ENCODE measurements around the gene PSMB11. TPM values are rescaled to one million over a fixed set of nuclear protein-coding genes. Genes with fewer than 3 reads are reported as not detected.

Gene PSMB11
- total RNA-seq, 1 donor from 2014 or later, result not detected

DNA sequence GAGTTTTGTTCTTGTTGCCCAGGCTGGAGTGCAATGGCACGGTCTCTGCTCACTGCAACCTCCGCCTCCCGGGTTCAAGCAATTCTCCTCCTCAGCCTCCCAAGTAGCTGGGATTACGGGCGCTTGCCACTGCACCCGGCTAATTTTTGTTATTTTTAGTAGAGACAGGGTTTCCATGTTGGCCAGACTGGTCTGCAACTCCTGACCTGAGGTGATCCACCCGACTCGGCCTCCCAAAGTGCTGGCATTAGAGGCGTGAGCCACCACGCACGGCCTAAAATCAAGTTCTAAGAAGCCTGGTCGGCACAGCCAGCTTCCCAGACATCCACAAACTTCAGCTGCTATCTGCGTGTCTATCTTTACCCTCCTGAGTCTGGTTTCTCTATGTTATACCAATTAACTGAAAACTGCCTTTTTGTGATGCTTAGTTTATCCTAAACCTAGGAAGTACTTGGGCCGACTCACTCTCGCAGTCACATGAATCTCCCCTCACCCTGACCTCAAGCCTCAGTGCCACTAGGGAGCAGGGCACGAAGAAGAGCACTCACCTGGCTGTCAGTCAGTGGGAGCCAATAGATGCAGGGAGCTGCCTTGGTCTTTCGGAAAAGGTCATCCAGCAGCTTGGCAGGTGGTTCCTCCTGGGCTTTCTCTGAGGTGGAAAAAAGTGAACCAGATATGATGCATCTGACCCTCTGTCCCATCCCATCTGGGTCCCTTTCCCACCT, 18.7 kb downstream of the PSMB11 start:
- H3K4me1 Mint-ChIP-seq (ENCODE audit: unreplicated experiment), result peaks cover 15% of the 10 kb centered on the region
- no peak for DNase-seq (ENCODE audit: low spot score)
- TF ChIP-seq, protein P1, sequence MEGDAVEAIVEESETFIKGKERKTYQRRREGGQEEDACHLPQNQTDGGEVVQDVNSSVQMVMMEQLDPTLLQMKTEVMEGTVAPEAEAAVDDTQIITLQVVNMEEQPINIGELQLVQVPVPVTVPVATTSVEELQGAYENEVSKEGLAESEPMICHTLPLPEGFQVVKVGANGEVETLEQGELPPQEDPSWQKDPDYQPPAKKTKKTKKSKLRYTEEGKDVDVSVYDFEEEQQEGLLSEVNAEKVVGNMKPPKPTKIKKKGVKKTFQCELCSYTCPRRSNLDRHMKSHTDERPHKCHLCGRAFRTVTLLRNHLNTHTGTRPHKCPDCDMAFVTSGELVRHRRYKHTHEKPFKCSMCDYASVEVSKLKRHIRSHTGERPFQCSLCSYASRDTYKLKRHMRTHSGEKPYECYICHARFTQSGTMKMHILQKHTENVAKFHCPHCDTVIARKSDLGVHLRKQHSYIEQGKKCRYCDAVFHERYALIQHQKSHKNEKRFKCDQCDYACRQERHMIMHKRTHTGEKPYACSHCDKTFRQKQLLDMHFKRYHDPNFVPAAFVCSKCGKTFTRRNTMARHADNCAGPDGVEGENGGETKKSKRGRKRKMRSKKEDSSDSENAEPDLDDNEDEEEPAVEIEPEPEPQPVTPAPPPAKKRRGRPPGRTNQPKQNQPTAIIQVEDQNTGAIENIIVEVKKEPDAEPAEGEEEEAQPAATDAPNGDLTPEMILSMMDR (IDR thresholded peaks at IDR 0.05; ENCODE audit: unreplicated experiment), result no peak
- no peak overlapping the region for H3K4me3 Mint-ChIP-seq (ENCODE audit: unreplicated experiment)
- H3K9me3 Mint-ChIP-seq (ENCODE audit: unreplicated experiment), result no peaks in the 10 kb centered on the region
- no peak overlapping the region for H3K27ac Mint-ChIP-seq (ENCODE audit: unreplicated experiment)
- H3K27me3 Mint-ChIP-seq (ENCODE audit: unreplicated experiment), result peaks cover 6% of the 10 kb centered on the region
- peaks cover 35% of the 10 kb centered on the region for H3K36me3 Mint-ChIP-seq (ENCODE audit: low read depth, unreplicated experiment)

DNA sequence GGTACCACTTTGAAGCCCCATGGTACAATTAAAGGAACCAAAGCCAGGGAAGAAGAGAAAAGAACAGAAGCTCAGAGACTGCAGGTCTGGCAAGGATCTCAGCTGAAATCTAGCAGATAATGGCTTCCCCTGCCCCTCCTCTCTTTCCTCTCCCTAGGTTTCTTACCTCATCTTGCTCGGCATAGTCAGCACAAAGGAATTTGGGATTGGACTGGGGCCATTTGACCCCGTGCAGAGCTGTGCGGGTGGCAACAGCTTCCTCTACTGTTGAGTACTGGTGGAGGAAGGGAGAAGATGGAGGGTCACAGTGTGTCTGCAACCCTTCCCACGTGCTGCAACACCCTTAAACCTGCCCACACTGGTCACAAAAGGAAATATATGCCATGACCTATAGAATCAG, 20.0 kb downstream of the PSMB11 start:
- DNase-seq (ENCODE audit: low spot score), result no peak
- TF ChIP-seq, protein P1 (IDR thresholded peaks at IDR 0.05; ENCODE audit: unreplicated experiment), result no peak
- Mint-ChIP-seq H3K4me3 (ENCODE audit: unreplicated experiment) (no peak overlapping the region), H3K27me3 (ENCODE audit: unreplicated experiment) (peaks cover 3% of the 10 kb centered on the region), H3K4me1 (ENCODE audit: unreplicated experiment) (peaks cover 8% of the 10 kb centered on the region), H3K9me3 (ENCODE audit: unreplicated experiment) (no peaks in the 10 kb centered on the region), H3K27ac (ENCODE audit: unreplicated experiment) (peak overlapping the region; percentile 51), H3K36me3 (ENCODE audit: low read depth, unreplicated experiment) (peaks cover 44% of the 10 kb centered on the region)

DNA sequence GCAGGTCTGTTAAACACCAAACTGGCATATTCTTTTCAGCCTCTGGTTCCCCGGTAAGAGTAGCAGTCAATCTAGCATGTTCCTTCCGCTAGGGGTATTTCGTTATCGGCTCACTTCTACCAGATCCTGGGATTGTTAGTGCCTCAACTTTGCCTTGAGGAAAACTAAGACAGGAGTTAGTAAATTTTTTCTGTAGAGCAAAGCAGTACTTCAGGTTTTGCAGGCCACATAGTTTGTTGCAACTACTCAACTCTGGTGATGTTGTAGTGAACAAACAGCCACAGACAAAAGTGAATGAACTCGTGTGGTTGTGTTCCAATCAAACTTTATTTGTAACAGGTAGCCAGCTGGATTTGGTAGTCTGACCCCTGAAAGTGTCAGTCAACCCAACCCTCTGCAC, 21.6 kb downstream of the PSMB11 start:
- peaks cover 50% of the 10 kb centered on the region for H3K36me3 Mint-ChIP-seq (ENCODE audit: low read depth, unreplicated experiment)
- peak overlapping the region; percentile 5 for H3K4me3 Mint-ChIP-seq (ENCODE audit: unreplicated experiment)

DNA sequence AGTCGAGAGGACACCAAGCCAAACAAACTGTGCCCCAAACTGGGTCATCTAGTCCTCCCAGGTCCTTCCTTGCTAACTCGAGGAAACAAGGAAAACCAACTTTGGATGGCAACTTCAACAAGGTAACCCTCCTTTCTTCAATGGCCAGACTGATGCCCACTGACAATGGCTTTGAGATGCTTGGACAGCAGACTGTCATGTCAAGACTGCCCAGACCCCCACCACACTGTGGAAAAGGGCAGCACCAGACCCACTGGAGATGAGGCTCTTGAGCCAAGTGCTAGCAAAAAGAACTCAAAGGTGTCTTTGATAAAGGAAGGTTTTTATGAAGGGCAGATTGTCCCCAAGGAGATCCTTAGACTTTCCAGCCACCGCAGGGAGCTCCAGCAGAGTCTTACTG, 24.4 kb downstream of the PSMB11 start:
- no peak for DNase-seq (ENCODE audit: low spot score)
- no peak overlapping the region for H3K27ac Mint-ChIP-seq (ENCODE audit: unreplicated experiment)
- TF ChIP-seq, protein P1 (IDR thresholded peaks at IDR 0.05; ENCODE audit: unreplicated experiment), result no peak
- H3K9me3 Mint-ChIP-seq (ENCODE audit: unreplicated experiment), result no peaks in the 10 kb centered on the region
- peaks cover 8% of the 10 kb centered on the region for H3K27me3 Mint-ChIP-seq (ENCODE audit: unreplicated experiment)
- H3K4me3 Mint-ChIP-seq (ENCODE audit: unreplicated experiment), result no peak overlapping the region
- H3K4me1 Mint-ChIP-seq (ENCODE audit: unreplicated experiment), result peaks cover 17% of the 10 kb centered on the region
- H3K36me3 Mint-ChIP-seq (ENCODE audit: low read depth, unreplicated experiment), result peaks cover 59% of the 10 kb centered on the region

More for the DNA sequence above, 21.6 kb downstream of the PSMB11 start:
- no peak for DNase-seq (ENCODE audit: low spot score)
- TF ChIP-seq, protein P1 (IDR thresholded peaks at IDR 0.05; ENCODE audit: unreplicated experiment), result no peak
- peaks cover 7% of the 10 kb centered on the region for H3K4me1 Mint-ChIP-seq (ENCODE audit: unreplicated experiment)
- H3K27me3 Mint-ChIP-seq (ENCODE audit: unreplicated experiment), result peaks cover 3% of the 10 kb centered on the region
- H3K27ac Mint-ChIP-seq (ENCODE audit: unreplicated experiment), result no peak overlapping the region
- H3K9me3 Mint-ChIP-seq (ENCODE audit: unreplicated experiment), result no peaks in the 10 kb centered on the region

Measured in endothelial cell (in vitro differentiated cells).